K562 (cell line): ENCODE results near the gene NBR1. TPM values are rescaled to one million over a fixed set of nuclear protein-coding genes. Genes with fewer than 3 reads are reported as not detected.
A peak's percentile ranks its signal among the peaks of the same experiment; 100 is the strongest.

Source experiments
- BRD4 ChIP-seq: fragments of 200-600 bp; sonication (generic); IDR thresholded peaks from 2 replicates; pipeline ENCODE4 v1.6.1; 2017; ENCODE audit warnings: inconsistent platforms
- BRD9 ChIP-seq: fragments of 450-650 bp; IDR thresholded peaks from 2 replicates; pipeline ENCODE4 v1.6.1; 2018; ENCODE audit warnings: low read depth; ENCODE audit not compliant: partially characterized antibody
- BRF1 ChIP-seq: IDR thresholded peaks from 3 replicates; pipeline ENCODE4 v1.6.1; 2011; ENCODE audit warnings: borderline replicate concordance, mild to moderate bottlenecking; ENCODE audit not compliant: insufficient read length; ENCODE audit errors: extremely low read depth
- E4F1 ChIP-seq: fragments of 250-450 bp; sonication (Bioruptor Pico); IDR thresholded peaks from 2 replicates; pipeline ENCODE4 v1.5.0; 2021; ENCODE audit warnings: mild to moderate bottlenecking, borderline replicate concordance
- KAT2B ChIP-seq: IDR thresholded peaks from one replicate; pipeline ENCODE4 v1.6.1; 2012; ENCODE audit warnings: low read depth, mild to moderate bottlenecking, control low read depth, inconsistent platforms, low read length, moderate library complexity
- LCOR ChIP-seq: sonication (generic); formaldehyde crosslinking; IDR thresholded peaks from 2 replicates; pipeline ENCODE4 v1.8.0; 2022; ENCODE audit warnings: mild to moderate bottlenecking, missing genetic modification reagents
- MXI1 ChIP-seq: IDR thresholded peaks from 2 replicates; pipeline ENCODE4 v1.6.1; 2011; ENCODE audit warnings: low read depth, mild to moderate bottlenecking, improper control_type of control experiment, low read length
- NFRKB ChIP-seq: fragments of 450-650 bp; IDR thresholded peaks from 2 replicates; pipeline ENCODE4 v1.6.1; 2016; ENCODE audit warnings: low read depth
- NR2C2 ChIP-seq, 2 experiments: fragments of 200-800 bp in 1 of 2; sonication (Bioruptor generic) in 1 of 2; sonication (generic) in 1 of 2; formaldehyde crosslinking in 1 of 2; IDR thresholded peaks; 2 replicates each; pipeline versions ENCODE4 v1.6.1 to v1.8.0; 2016 to 2022; ENCODE audit warnings: mild to moderate bottlenecking in 1 of 2, missing compliant biosample characterization in 1 of 2, missing genetic modification characterization in 1 of 2, missing genetic modification reagents in 1 of 2
- PHB2 ChIP-seq: fragments of 450-650 bp; IDR thresholded peaks from 2 replicates; pipeline ENCODE4 v1.6.1; 2017; ENCODE audit warnings: low read depth
- SMAD2 ChIP-seq: fragments of 150-350 bp; IDR thresholded peaks from 2 replicates; pipeline ENCODE4 v1.6.1; 2014; ENCODE audit warnings: low read depth, mild to moderate bottlenecking, low read length
- SUPT5H ChIP-seq: fragments of 450-650 bp; IDR thresholded peaks from 2 replicates; pipeline ENCODE4 v1.6.1; 2016
- ZBTB1 ChIP-seq: sonication (generic); formaldehyde crosslinking; IDR thresholded peaks from 2 replicates; pipeline ENCODE4 v1.8.1; 2023; ENCODE audit warnings: missing genetic modification reagents, low read depth, mild to moderate bottlenecking, borderline replicate concordance
- ZBTB33 ChIP-seq: sonication (generic); formaldehyde crosslinking; IDR thresholded peaks from 2 replicates; pipeline ENCODE4 v1.8.1; 2023; ENCODE audit warnings: mild to moderate bottlenecking, missing genetic modification reagents
- ZFX ChIP-seq: sonication (generic); formaldehyde crosslinking; IDR thresholded peaks from 2 replicates; pipeline ENCODE4 v1.8.0; 2022; ENCODE audit warnings: mild to moderate bottlenecking, missing genetic modification reagents, moderate library complexity
- ZNF644 ChIP-seq: fragments of 200-800 bp; sonication (Bioruptor generic); IDR thresholded peaks from 2 replicates; pipeline ENCODE4 v1.6.1; 2016; ENCODE audit warnings: low read depth, missing genetic modification characterization, missing compliant biosample characterization
- ZNF696 ChIP-seq: fragments of 250-450 bp; sonication (Bioruptor Pico); conservative IDR thresholded peaks from 2 replicates; pipeline ENCODE4 v1.4.0; 2020; ENCODE audit warnings: mild to moderate bottlenecking, moderate library complexity
- polyA plus RNA-seq, 8 experiments: library from polyadenylated mRNA; depleted of rRNA in 4 of 8; stranded (reverse) in 5 of 8; unstranded in 3 of 8; fragments of >200 nt; fragmentation: Nextera tagmentation in 2 of 8; fragmentation: Illumina TruSeq in 1 of 8; extraction: Ambion mirVana in 2 of 8; extraction: Trizol in 1 of 8; gene quantifications; 2 replicates each; pipeline versions ENCODE4 v1.2.1 to v1.2.3, GENCODE V29; 2011 to 2014; ENCODE audit warnings: inconsistent platforms in 1 of 8, missing spikeins in 1 of 8
- total RNA-seq, 7 experiments: library from RNA; depleted of rRNA in 6 of 7; stranded (reverse); fragments of >200 nt in 6 of 7; fragmentation: Illumina TruSeq in 2 of 7; extraction: Trizol in 2 of 7; gene quantifications; 2 replicates each; pipeline versions ENCODE4 v1.2.1 to v1.2.3, GENCODE V29; 2011 to 2021; ENCODE audit warnings: low replicate concordance in 1 of 7
- TF ChIP-seq, protein P1 (sequence below): fragments of 450-650 bp; IDR thresholded peaks from 2 replicates; pipeline ENCODE4 v1.6.1; 2016; ENCODE audit warnings: mild to moderate bottlenecking

Gene NBR1
- total and polyA plus RNA-seq, 9 of the 15 experiments (the other 6 are each of a cell fraction or from before 2014, with no cell fraction given) = 4.2 to 70.1 (median 39.9) TPM

DNA sequence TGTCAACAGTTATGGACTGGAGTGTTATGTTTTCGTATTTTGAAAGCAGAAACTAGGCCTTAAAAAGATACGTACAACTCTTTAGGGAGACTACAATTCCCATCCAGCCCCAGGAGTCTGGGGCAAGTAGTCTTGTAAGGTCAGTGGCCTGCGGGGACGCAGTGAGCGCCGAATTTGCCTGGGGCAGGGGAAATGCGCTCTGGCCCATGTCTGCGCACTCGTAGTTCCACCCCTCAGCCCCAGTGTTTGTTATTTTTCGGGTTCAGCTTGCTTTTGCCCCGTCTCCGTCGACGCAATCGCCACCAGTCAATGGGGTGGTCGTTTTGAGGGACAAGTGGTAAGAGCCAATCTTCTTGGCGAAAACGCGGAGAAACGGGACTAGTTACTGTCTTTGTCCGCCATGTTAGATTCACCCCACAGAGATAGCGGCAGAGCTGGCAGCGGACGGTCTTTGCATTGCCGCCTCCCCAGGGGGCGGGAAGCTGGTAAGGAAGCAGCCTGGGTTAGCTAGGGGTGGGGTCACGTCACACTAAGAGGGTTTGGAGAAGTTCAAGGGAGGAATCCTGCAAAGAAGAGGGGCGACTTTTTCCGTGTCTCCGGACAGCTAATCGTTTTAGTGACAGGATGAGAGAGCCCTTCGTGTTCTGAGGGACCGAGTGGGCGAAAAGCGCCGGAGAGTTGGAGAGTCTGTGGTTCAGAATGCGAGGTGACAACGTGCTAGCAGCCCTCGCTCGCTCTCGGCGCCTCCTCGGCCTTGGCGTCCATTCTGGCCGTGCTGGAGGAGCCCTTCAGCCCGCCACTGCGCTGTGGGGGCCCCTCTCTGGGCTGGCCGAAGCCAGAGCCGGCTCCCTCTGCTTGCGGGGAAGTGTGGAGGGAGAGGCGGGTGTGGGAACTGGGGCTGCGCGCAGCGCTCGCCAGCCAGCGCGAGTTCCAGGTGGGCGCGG is 44.8 kb upstream of the NBR1 start (continued):
- TF ChIP-seq ZBTB33 (CRISPR knock-in tag) = peak; percentile 86
- TF ChIP-seq, protein P1, sequence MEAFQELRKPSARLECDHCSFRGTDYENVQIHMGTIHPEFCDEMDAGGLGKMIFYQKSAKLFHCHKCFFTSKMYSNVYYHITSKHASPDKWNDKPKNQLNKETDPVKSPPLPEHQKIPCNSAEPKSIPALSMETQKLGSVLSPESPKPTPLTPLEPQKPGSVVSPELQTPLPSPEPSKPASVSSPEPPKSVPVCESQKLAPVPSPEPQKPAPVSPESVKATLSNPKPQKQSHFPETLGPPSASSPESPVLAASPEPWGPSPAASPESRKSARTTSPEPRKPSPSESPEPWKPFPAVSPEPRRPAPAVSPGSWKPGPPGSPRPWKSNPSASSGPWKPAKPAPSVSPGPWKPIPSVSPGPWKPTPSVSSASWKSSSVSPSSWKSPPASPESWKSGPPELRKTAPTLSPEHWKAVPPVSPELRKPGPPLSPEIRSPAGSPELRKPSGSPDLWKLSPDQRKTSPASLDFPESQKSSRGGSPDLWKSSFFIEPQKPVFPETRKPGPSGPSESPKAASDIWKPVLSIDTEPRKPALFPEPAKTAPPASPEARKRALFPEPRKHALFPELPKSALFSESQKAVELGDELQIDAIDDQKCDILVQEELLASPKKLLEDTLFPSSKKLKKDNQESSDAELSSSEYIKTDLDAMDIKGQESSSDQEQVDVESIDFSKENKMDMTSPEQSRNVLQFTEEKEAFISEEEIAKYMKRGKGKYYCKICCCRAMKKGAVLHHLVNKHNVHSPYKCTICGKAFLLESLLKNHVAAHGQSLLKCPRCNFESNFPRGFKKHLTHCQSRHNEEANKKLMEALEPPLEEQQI = no peak
- 0 out of 2 replicates have a peak, but pooled peaks have one; percentile 76 for TF ChIP-seq NFRKB
- TF ChIP-seq E4F1 (CRISPR knock-in tag) = no peak
- 0 out of 2 replicates have a peak, but pooled peaks have one; percentile 12 for TF ChIP-seq ZNF644 (tag)
- TF ChIP-seq BRD9 = peak; percentile 18
- TF ChIP-seq BRD4 = peak; percentile 86
- no peak for TF ChIP-seq MXI1
- TF ChIP-seq SMAD2 = no peak
- TF ChIP-seq PHB2 = no peak
- TF ChIP-seq ZBTB1 (CRISPR knock-in tag) = 0 out of 2 replicates have a peak, but pooled peaks have one; percentile 8
- no peak for TF ChIP-seq BRF1
- peak; percentile 1; the same call in 1 of the 2 replicates for TF ChIP-seq SUPT5H
- TF ChIP-seq KAT2B = no peak
- 0 out of 2 replicates have a peak, but pooled peaks have one; percentile 55 for TF ChIP-seq LCOR (CRISPR knock-in tag)
- 0 out of 2 replicates have a peak, but pooled peaks have one; percentile 12 for TF ChIP-seq ZFX (CRISPR knock-in tag)
- TF ChIP-seq ZNF696 (CRISPR knock-in tag) = no peak
- TF ChIP-seq NR2C2 (CRISPR knock-in tag; IDR thresholded peaks at IDR 0.05) = no peak
- peak; percentile 75 for TF ChIP-seq NR2C2 (tag; IDR thresholded peaks at IDR 0.05)
